Limb (tissue), 2 donors: Measurements from ENCODE around the gene MEIS2.

ENCODE experiments used
- DNase-seq, 2 donors: peaks; one replicate each; pipeline ENCODE4 v3.0.0-alpha.2; 2016; ENCODE audit errors: extremely low spot score in 2 of 2

Gene MEIS2

GRCh38 chr15:37098468-37099318, 1.7 kb downstream of the MEIS2 start:
- peak in 1 of 2 donors; percentile 75 for DNase-seq

GRCh38 chr15:37097144-37097919, 3.0 kb downstream of the MEIS2 start:
- DNase-seq = no peak

GRCh38 chr15:37096558-37097143, 3.7 kb downstream of the MEIS2 start:
- no peak for DNase-seq

GRCh38 chr15:37095770-37096557, 4.4 kb downstream of the MEIS2 start:
- no peak for DNase-seq

GRCh38 chr15:37094915-37095711, 5.2 kb downstream of the MEIS2 start:
- no peak for DNase-seq

- DNase-seq = no peak
Measured at GRCh38 chr15:37094333-37094914, 5.9 kb downstream of the MEIS2 start.

GRCh38 chr15:37093480-37094332, 6.6 kb downstream of the MEIS2 start:
- DNase-seq = no peak

- DNase-seq = no peak
Measured at GRCh38 chr15:37090543-37091175, 9.7 kb downstream of the MEIS2 start.

GRCh38 chr15:37088436-37088835, 11.9 kb downstream of the MEIS2 start:
- no peak for DNase-seq

- no peak for DNase-seq
Measured at GRCh38 chr15:37087131-37087588, 13.2 kb downstream of the MEIS2 start.

- DNase-seq = no peak
Measured at GRCh38 chr15:37086521-37086920, 13.8 kb downstream of the MEIS2 start.

GRCh38 chr15:37086120-37086519, 14.2 kb downstream of the MEIS2 start:
- no peak for DNase-seq

- DNase-seq = no peak
Measured at GRCh38 chr15:37084602-37085001, 15.7 kb downstream of the MEIS2 start.

GRCh38 chr15:37083610-37084009, 16.7 kb downstream of the MEIS2 start:
- no peak for DNase-seq

- no peak for DNase-seq
Measured at GRCh38 chr15:37081983-37082382, 18.4 kb downstream of the MEIS2 start.

- DNase-seq = no peak
Measured at GRCh38 chr15:37080261-37080921, 20.0 kb downstream of the MEIS2 start.

- peak; percentile 64 to 81 for DNase-seq
Measured at GRCh38 chr15:37079726-37080125, 20.6 kb downstream of the MEIS2 start.

- no peak for DNase-seq
Measured at GRCh38 chr15:37078566-37078965, 21.8 kb downstream of the MEIS2 start.
